Bronchial epithelial cell (primary cell): ENCODE results near the gene RDH12. TPM values are rescaled to one million over a fixed set of nuclear protein-coding genes. Genes with fewer than 3 reads are reported as not detected.

ENCODE experiments used
- DNase-seq: peaks from one replicate; pipeline ENCODE4 v3.0.0-alpha.2; 2010; ENCODE audit warnings: low read depth
- FAIRE-seq: peaks from 2 replicates; lab custom pipeline; 2011; peaks lifted over from hg19 to GRCh38; lab: Jason Lieb, UNC
- H3K27me3 ChIP-seq: 2 replicates; pipeline ENCODE4 v1.5.1; 2011; ENCODE audit warnings: low read length; ENCODE audit not compliant: control insufficient read depth, insufficient read depth
- H3K36me3 ChIP-seq: 2 replicates; pipeline ENCODE4 v1.5.1; 2011; ENCODE audit warnings: low read length; ENCODE audit not compliant: control insufficient read depth, insufficient read depth
- H3K4me3 ChIP-seq: 2 replicates; pipeline ENCODE4 v1.5.1; 2011; ENCODE audit warnings: mild to moderate bottlenecking, low read depth, low read length, control low read depth
- CTCF ChIP-seq: IDR thresholded peaks from 2 replicates; pipeline ENCODE4 v1.5.1; 2011; ENCODE audit warnings: mild to moderate bottlenecking, moderate library complexity, low read length, control low read depth, inconsistent platforms; ENCODE audit not compliant: insufficient read depth, severe bottlenecking
- total RNA-seq: library from RNA; depleted of rRNA; stranded (reverse); fragments of >200 nt; gene quantifications from 2 replicates; pipeline ENCODE4 v1.2.1, GENCODE V29; 2014

Gene RDH12
- total RNA-seq, 1 donor from 2014 or later: 1.3 TPM

GRCh38 chr14:67738740-67739504 is 37.2 kb downstream of the RDH12 start:
- no peak for FAIRE-seq
- Histone ChIP-seq H3K4me3 (no peak overlapping the region), H3K36me3 (no peaks in the 10 kb centered on the region), H3K27me3 (no peaks in the 10 kb centered on the region)
- peak; percentile 86 for DNase-seq
- TF ChIP-seq CTCF: no peak

- DNase-seq (no peak), FAIRE-seq (no peak)
- Histone ChIP-seq H3K4me3 (no peak overlapping the region), H3K36me3 (peaks cover 5% of the 10 kb centered on the region), H3K27me3 (no peaks in the 10 kb centered on the region)
- TF ChIP-seq CTCF: no peak
Observed at GRCh38 chr14:67744046-67744445, 42.4 kb downstream of the RDH12 start.

GRCh38 chr14:67746927-67747326 is 45.2 kb downstream of the RDH12 start:
- Histone ChIP-seq H3K36me3 (peaks cover 12% of the 10 kb centered on the region), H3K27me3 (no peaks in the 10 kb centered on the region), H3K4me3 (no peak overlapping the region)
- no peak for DNase-seq
- no peak for TF ChIP-seq CTCF
- FAIRE-seq: no peak

GRCh38 chr14:67748312-67748711 is 46.6 kb downstream of the RDH12 start:
- no peak for FAIRE-seq
- H3K36me3 ChIP-seq: peaks cover 14% of the 10 kb centered on the region

GRCh38 chr14:67749341-67750084 is 47.8 kb downstream of the RDH12 start:
- H3K27me3 ChIP-seq: no peaks in the 10 kb centered on the region
- no peak for FAIRE-seq
- no peak for DNase-seq
- H3K4me3 ChIP-seq: no peak overlapping the region
- peaks cover 15% of the 10 kb centered on the region for H3K36me3 ChIP-seq
- no peak for TF ChIP-seq CTCF

More at GRCh38 chr14:67748312-67748711, 46.6 kb downstream of the RDH12 start:
- no peak for TF ChIP-seq CTCF
- no peak for DNase-seq
- Histone ChIP-seq H3K27me3 (no peaks in the 10 kb centered on the region), H3K4me3 (no peak overlapping the region)
